DMS53 treated with DMSO at 0.1 percent for 48 hours (cell line): Measurements from ENCODE around the gene ARAP2.
A peak's percentile ranks its signal among the peaks of the same experiment; 100 is the strongest.

Source experiments
- DNase-seq: peaks from one replicate; lab custom pipeline; 2025; ENCODE audit not compliant: unreplicated experiment; lab: John Stamatoyannopoulos, UW

Gene ARAP2

GRCh38 chr4:36130641-36131040, 113.7 kb downstream of the ARAP2 start:
- DNase-seq, result no peak

DNA sequence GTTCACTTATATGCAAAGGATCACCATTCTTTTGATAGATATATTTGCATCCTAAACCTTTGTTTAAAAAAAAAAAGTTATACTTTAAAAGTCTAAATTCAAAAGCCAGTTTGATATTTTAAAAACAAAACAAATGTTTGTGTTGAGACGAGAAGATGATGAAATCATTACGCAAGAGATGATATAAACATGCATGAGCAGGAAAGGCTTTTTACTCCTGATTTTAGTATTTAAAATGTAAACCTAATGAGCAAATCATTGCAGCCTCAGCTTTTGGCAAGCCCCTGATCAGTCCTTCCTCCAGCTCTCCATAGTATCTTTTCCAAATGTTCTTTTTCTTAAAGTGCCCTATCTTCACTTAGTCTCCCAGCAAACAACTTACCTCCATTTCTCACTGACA, 115.6 kb downstream of the ARAP2 start:
- DNase-seq, result no peak

- DNase-seq, result no peak
Measured at GRCh38 chr4:36123906-36124305, 120.4 kb downstream of the ARAP2 start.

DNA sequence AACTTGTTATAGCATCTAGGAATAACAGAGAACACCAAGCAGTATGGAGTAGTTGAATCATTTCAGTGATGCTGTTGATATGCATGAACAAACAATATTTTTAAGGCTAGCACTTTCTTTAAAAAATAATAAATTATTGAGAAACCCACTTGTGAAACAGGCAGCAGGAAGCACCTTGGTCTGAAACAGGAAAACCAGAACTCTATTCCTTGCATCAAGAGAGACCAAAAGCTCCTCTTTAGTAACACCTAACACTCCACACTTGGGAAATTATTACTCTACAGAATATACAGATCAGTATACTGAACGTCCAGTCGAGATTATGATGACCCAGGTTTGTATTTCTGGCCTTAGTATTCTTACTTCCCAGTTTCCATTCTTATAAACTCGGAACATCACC, 129.0 kb downstream of the ARAP2 start:
- DNase-seq, result no peak

DNA sequence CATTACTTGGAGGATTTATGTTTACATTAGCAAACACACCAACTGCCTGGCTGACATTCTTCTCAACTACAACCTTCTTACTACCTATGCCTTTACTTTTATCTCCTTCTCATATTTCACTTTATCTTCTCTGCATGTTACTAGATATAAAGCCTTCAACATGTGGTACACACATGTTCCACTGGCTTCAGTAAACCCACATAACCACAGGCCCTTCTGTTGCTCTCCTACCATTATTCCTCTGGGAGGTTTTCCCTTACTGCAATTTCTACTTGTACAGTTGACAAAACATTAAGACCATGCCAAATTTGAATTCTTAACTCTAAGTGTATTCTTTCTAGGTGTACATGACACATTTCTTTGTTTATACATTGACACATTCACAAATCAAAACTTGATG, 133.1 kb downstream of the ARAP2 start:
- no peak for DNase-seq

DNA sequence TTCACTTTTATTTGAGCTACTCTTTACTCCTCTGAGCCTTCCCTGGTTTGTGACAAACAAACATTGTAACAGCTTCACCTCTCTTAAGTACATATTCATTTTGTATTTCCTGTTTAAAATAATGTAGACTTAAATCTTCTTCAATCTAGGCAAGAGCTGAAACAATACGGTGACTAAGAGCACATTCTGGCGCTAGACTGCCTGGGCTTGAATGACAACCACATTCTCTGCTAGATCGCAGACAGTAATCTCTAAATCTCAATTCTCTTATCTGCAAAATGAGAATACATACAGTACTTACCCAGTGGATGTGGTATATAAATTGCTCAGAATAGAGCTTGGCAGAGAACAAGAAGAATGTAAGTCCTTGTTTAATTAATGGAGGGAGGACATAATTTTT, 144.8 kb downstream of the ARAP2 start:
- no peak for DNase-seq

DNA sequence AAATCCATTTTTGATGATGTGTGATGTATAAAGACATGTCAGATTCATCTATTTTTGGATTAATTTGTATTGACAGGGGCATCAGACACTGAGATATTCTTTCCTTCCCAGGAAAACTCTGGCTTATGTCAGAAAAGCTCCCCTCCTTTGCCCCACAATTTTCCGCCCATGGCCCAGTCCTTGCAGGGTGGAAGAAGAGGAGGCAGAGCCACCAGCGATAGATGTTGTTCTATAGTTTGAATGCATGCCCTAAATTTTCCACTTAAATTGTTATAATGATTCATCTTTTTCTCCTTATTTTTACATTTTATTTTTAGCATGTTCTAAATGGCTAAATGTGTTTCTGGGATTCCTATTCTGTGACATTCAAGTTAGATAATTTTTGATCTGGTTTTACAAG, 149.3 kb downstream of the ARAP2 start:
- DNase-seq, result no peak

DNA sequence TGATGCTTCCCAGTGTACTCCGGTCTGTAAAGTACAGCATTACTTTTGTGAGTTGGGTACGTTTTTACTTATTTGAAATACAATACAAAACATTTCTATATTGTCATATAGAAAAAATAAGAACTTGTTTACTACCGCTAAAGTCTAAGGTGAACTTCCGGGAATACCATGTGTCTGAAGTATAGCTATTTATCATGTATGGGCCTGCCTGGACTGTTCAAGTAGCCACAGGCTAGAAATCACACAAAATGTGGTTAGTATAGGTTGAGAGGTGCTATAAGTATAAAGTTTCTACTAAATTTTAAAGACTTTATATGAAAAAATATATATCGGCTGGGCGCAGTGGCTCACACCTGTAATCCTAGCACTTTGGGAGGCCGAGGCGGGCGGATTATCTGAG, 152.3 kb downstream of the ARAP2 start:
- DNase-seq, result no peak

DNA sequence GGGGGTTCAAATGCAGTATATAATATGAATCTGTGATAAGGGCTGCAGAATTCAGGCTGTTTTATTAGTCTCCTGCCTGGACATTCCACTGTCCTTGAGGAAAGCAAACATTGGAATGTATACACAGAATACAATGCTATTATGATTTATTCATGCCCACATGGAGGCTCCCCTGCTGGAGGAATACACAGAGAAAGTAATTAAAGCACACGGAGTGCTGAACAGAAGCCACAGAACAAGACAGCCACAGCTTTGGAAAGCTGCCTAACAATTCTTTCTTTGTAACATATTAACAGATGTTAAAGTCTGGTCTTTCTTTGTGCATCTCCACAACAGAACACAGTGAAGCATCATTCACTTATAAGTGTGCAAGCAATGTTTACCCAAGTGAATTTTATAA, 155.8 kb downstream of the ARAP2 start:
- no peak for DNase-seq

GRCh38 chr4:36086261-36086786, 158.0 kb downstream of the ARAP2 start:
- DNase-seq, result no peak

GRCh38 chr4:36082817-36083216, 161.5 kb downstream of the ARAP2 start:
- no peak for DNase-seq

- DNase-seq, result no peak
Measured at GRCh38 chr4:36081185-36081584, 163.1 kb downstream of the ARAP2 start.

DNA sequence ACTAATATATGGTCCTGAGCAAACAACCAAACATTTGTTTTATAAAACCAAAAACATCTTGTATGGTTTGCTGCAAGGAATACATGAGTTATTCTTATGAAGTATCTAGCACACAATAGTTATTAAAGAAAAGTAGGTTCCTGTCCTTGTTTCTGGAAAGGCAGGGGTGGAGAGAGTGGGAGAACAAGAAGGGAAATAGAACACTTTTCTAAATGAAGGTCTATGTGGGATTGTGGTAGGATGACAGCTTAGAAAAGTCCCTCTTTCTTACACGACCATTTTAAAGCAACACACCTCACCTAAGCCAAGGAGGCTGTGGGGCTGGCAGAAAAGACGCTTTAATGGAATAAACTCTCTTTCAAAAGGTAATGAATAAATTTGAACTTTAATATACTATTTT, 164.6 kb downstream of the ARAP2 start:
- no peak for DNase-seq

DNA sequence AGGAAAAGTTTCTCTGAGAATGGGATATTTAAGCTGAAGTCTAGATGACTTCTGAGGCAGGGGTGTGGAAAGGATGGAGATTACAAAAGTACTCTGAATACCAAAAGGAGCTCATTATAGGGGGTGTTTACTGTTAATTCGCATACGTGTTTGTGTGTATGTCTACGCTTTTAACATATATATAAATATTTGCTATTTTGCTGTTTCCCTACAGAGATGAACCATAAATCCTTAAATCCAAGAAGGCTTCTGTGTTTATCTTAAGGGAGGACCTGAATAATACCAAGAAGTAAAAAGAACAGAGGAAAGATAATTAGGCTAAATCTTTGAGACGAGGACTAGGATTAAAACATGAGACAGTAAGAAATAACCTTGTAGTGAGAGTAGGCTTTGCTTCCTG, 166.0 kb downstream of the ARAP2 start:
- no peak for DNase-seq

DNA sequence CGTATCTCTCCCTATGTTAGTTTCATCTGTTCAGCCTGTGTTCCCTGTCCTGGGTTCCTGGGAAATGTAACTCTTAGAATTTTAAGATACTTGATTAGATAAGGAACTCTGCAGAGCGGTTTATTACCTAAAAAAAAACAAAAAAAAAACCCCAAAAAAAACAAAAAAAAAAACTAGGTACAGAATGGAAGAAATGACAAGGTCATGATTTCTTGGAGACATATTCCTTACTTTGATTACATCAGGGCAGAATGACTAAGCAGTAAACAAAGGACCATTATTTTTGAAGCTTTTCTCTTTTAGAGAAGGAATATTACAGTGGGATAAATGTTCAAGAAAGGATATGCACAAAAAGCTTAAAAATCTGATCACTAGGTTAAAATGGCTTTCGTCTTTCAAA, 171.8 kb downstream of the ARAP2 start:
- DNase-seq, result no peak

- peak; percentile 43 for DNase-seq
Measured at GRCh38 chr4:36067116-36067515, 177.2 kb downstream of the ARAP2 start.

DNA sequence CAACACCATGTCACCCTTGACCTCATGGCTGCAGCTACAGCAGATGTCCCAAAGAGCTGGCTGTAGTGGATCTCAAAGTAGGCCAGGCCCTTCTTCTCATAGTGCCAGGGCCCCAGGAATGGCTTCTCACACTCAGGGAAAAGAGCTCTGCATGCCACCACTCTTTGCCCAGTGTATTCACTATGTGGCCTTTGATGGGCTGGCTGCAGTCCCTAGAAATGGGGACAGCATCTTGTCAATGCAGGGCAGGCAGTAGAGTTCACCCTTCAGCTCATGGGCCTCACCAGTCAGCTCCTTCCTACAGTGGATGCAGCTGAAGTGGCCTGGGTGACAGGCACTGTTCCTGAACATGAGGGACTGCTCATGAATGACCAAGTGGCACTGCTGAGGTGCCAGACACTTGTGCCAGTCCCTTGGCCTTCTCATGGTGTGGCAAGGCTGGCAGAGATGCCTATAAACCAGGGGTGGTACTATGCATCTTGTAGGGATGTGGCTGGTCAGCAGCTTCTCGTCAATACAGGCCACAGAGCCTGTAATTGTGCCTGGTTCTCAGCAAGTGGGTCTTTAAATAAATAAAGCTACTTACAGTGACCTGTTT, 178.9 kb downstream of the ARAP2 start:
- no peak for DNase-seq

DNA sequence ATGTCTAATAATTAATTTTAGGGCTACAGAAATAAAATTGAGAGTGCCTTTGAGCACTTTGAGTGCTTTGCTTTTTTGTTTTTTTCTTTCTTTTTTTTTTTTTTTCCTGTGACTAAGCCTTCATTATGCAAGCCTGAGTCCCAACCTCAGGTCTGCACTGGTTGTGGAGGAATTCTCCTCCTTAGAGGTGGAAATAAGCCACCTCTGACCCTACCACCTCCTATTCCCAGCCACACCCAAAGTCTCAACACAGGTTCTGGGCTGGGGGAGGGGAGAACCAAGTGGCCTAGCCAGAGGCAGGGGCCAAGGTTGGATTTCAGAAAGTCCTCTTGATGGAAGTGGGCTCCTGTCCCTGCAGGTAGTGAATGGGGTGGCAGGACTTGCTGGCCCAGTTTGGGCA, 180.2 kb downstream of the ARAP2 start:
- no peak for DNase-seq

- DNase-seq, result no peak
Measured at GRCh38 chr4:36056136-36056535, 188.2 kb downstream of the ARAP2 start.

DNA sequence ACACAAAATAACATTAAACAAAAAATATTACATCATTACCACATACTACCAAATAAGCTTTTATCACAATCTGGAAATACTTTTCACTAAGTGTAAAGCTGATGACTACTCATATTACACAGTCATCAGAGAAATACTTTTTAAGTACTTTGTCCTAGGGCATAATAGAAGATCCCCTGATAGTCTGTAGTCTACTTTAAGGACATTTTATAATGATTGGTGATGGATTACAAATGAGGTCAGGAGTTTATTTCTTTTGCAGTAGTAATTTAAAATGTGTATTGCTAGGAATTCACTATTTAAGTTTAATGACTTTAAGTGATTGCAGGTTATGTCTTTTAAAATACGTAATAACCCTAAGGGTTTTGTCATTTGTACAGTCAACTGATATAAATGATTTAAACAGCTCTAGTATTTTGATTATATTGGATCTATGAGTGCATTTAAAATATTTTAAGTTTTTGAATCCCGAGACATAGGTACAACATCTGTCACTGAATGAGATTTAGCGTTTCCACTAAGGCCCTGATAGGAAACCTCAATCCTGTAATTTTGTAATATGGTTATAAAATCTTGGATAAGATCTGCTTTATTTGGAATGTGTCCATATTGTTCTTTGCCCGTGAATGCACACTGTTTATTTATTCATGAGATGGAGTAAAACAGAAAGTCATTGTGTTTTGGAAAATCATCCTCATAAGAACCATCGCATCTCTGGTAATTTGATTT, 189.5 kb downstream of the ARAP2 start:
- no peak for DNase-seq

DNA sequence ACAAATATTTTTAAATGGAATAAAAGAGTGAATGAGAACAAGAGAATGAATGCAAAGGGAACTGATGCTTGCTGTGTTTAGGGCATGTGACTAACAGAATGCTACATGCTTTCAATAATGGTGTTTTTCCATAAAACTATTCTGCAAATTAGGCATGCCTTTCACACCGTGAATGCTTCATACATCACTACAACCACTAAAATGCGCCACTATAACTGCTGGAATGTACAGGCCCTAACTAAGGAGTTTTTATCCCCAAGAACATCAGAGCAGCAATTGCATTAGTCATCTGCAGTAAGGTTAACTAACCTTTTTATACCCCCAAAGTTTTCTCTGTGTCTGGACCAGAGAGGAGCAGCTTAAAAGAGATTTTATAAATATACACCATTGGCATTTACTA, 190.4 kb downstream of the ARAP2 start:
- no peak for DNase-seq

DNA sequence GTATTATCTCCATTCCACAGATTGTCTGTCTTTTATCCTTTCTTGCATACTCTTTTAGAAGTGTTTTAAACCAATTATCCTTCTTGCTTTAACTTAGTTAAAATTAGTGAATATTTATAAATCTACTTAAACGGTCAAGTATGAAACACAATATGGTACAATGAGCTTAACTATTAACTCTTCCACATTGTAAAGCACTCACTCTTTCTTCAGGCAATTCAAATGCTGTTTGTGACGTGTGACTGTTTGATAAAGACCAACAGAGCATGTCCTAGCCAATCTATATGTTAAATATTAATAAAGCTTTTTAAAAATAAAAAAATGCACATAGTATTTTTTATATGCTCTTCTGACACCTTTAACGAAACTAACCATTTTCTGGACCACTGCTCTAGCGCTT, 192.7 kb downstream of the ARAP2 start:
- peak; percentile 84 for DNase-seq

- peak; percentile 76 for DNase-seq
Measured at GRCh38 chr4:36046026-36046425, 198.3 kb downstream of the ARAP2 start.
